Liver (tissue), 9 donors: Measurements from ENCODE around the gene KCNA10. TPM values are rescaled to one million over a fixed set of nuclear protein-coding genes. Genes with fewer than 3 reads are reported as not detected.

Experiments
- DNase-seq: peaks from one replicate; pipeline ENCODE4 v3.0.0-alpha.2; 2017; ENCODE audit warnings: low spot score
- H3K27ac ChIP-seq, 2 donors: one replicate each; pipeline ENCODE4 v1.7.0; 2013; ENCODE audit warnings: inconsistent platforms in 2 of 2, low read length in 2 of 2, control low read depth in 1 of 2, low read depth in 1 of 2, mild to moderate bottlenecking in 1 of 2
- H3K27me3 ChIP-seq, 4 donors: one replicate each; pipeline versions ENCODE4 v1.6.1 to v1.7.0; 2013; ENCODE audit warnings: low read length in 3 of 4, inconsistent platforms in 1 of 4, mild to moderate bottlenecking in 1 of 4, moderate library complexity in 1 of 4; ENCODE audit not compliant: control insufficient read depth in 4 of 4, insufficient read depth in 4 of 4
- H3K36me3 ChIP-seq, 4 donors: one replicate each; pipeline versions ENCODE4 v1.6.1 to v1.7.0; 2013; ENCODE audit warnings: low read length in 3 of 4, mild to moderate bottlenecking in 3 of 4, low read depth in 1 of 4, moderate library complexity in 1 of 4; ENCODE audit not compliant: control insufficient read depth in 4 of 4, insufficient read depth in 3 of 4
- H3K4me1 ChIP-seq, 4 donors: one replicate each; pipeline versions ENCODE4 v1.6.1 to v1.7.0; 2013; ENCODE audit warnings: low read length in 3 of 4, mild to moderate bottlenecking in 3 of 4, moderate library complexity in 1 of 4; ENCODE audit not compliant: control insufficient read depth in 4 of 4, insufficient read depth in 4 of 4
- H3K4me3 ChIP-seq, 3 donors: one replicate each; pipeline versions ENCODE4 v1.6.1 to v1.7.0; 2013; ENCODE audit warnings: low read length in 3 of 3, control low read depth in 1 of 3, low read depth in 1 of 3, mild to moderate bottlenecking in 1 of 3
- H3K9ac ChIP-seq, 2 donors: one replicate each; pipeline ENCODE4 v1.7.0; 2013; ENCODE audit warnings: low read length in 2 of 2, mild to moderate bottlenecking in 2 of 2, moderate library complexity in 2 of 2, control low read depth in 1 of 2, low read depth in 1 of 2
- H3K9me3 ChIP-seq, 4 donors: one replicate each; pipeline versions ENCODE4 v1.6.1 to v1.7.0; 2013; ENCODE audit warnings: low read length in 3 of 4; ENCODE audit not compliant: control insufficient read depth in 4 of 4
- FOXA1 ChIP-seq: IDR thresholded peaks from 2 replicates; pipeline ENCODE4 v1.6.1; 2016; ENCODE audit warnings: antibody characterized with exemption
- HNF4A ChIP-seq, 2 donors: conservative IDR thresholded peaks; 2 replicates each; pipeline ENCODE4 v1.6.1; 2016; ENCODE audit warnings: antibody characterized with exemption in 2 of 2, mild to moderate bottlenecking in 2 of 2
- NR2F2 ChIP-seq: IDR thresholded peaks from 2 replicates; pipeline ENCODE4 v1.6.1; 2016; ENCODE audit warnings: antibody characterized with exemption
- RAD21 ChIP-seq, 2 donors: IDR thresholded peaks; 2 replicates each; pipeline ENCODE4 v1.6.1; 2016; ENCODE audit warnings: antibody characterized with exemption in 2 of 2, mild to moderate bottlenecking in 2 of 2
- SP1 ChIP-seq: IDR thresholded peaks from 2 replicates; pipeline ENCODE4 v1.6.1; 2018; ENCODE audit warnings: antibody characterized with exemption, mild to moderate bottlenecking
- TAF1 ChIP-seq: conservative IDR thresholded peaks from 2 replicates; pipeline ENCODE4 v1.6.1; 2016; ENCODE audit warnings: antibody characterized with exemption, mild to moderate bottlenecking
- YY1 ChIP-seq: IDR thresholded peaks from 2 replicates; pipeline ENCODE4 v1.6.1; 2016; ENCODE audit warnings: antibody characterized with exemption, mild to moderate bottlenecking
- WGBS: extraction: QIAGEN DNeasy Blood & Tissue Kit; methylation state at CpG from one replicate; pipeline ENCODE4 v1.1.7; 2013; 5-methylcytosine and 5-hydroxymethylcytosine counted together
- polyA plus RNA-seq, 2 donors: library from polyadenylated mRNA; stranded (reverse) in 1 of 2; unstranded in 1 of 2; fragments of 200-250 nt in 1 of 2; fragments of >200 nt in 1 of 2; fragmentation: Nextera tagmentation in 1 of 2; extraction: Ambion mirVana in 1 of 2; gene quantifications; one replicate each; pipeline versions ENCODE4 v1.2.1 to v1.2.3, GENCODE V29; 2013 to 2015
- total RNA-seq, 2 donors: library from RNA; depleted of rRNA; stranded (reverse); fragments of >200 nt; gene quantifications; one replicate each; pipeline ENCODE4 v1.2.3, GENCODE V29; 2014
- TF ChIP-seq, protein P1 (sequence below): fragments of 150-350 bp; IDR thresholded peaks from 2 replicates; pipeline ENCODE4 v1.5.1; 2017; ENCODE audit warnings: improper control_type of control experiment, low read depth, low read length; ENCODE audit not compliant: missing input control
- TF ChIP-seq, protein P2 (sequence below): IDR thresholded peaks from 2 replicates; pipeline ENCODE4 v1.6.1; 2016; ENCODE audit warnings: antibody characterized with exemption
- TF ChIP-seq, protein P3 (sequence below): IDR thresholded peaks from 2 replicates; pipeline ENCODE4 v1.6.1; 2016; ENCODE audit warnings: antibody characterized with exemption
- TF ChIP-seq, protein P4 (sequence below): IDR thresholded peaks from 2 replicates; pipeline ENCODE4 v1.6.1; 2016; ENCODE audit warnings: antibody characterized with exemption
- donor health status: healthy.
- donor health status: healthy.
- donor health status: healthy.
- donor health status: healthy.
- donor health status: healthy.

KCNA10 gene
- total and polyA plus RNA-seq, 4 donors = not detected

DNA sequence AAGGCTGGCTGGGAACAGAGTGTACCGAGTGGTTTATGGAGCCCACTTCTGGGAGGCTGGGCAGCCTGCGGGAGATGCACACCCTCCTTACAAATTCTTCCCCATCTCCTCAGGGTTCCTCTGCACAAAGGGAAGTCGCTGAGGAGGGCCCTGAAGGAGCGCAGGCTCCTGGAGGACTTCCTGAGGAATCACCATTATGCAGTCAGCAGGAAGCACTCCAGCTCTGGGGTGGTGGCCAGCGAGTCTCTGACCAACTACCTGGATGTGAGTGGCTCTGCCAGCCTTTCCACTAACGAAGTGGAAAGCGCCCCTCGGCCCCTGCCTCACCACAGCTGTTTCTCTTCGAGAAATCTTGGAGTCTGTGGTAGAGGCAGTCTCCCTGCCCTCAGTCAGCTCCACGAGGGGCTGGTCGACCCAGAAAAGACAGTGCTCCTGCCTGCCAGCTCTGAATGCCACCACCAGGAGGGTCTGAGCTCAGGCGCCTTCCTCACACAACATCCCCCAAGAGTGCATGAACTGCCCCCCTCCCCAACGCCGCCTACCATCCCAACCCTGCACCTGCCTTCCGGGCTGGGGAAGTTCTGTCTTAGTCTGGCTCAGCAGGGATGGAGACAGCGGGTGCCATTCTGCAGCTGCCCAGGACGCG is 36.2 kb downstream of the KCNA10 start:
- H3K27ac ChIP-seq = no peak overlapping the region
- no peaks in the 10 kb centered on the region for H3K36me3 ChIP-seq
- H3K4me1 ChIP-seq = peaks cover 0 to 2% (median under 1%) of the 10 kb centered on the region in 4 donors
- 48% methylated on average over 18 of the region's 18 CpGs for WGBS
- H3K9me3 ChIP-seq = no peaks in the 10 kb centered on the region
- DNase-seq = no peak
- no peaks in the 10 kb centered on the region for H3K27me3 ChIP-seq
- TF ChIP-seq FOXA1 (no peak), TAF1 (no peak), YY1 (no peak)
- no peak overlapping the region for H3K4me3 ChIP-seq
- H3K9ac ChIP-seq = no peak overlapping the region

DNA sequence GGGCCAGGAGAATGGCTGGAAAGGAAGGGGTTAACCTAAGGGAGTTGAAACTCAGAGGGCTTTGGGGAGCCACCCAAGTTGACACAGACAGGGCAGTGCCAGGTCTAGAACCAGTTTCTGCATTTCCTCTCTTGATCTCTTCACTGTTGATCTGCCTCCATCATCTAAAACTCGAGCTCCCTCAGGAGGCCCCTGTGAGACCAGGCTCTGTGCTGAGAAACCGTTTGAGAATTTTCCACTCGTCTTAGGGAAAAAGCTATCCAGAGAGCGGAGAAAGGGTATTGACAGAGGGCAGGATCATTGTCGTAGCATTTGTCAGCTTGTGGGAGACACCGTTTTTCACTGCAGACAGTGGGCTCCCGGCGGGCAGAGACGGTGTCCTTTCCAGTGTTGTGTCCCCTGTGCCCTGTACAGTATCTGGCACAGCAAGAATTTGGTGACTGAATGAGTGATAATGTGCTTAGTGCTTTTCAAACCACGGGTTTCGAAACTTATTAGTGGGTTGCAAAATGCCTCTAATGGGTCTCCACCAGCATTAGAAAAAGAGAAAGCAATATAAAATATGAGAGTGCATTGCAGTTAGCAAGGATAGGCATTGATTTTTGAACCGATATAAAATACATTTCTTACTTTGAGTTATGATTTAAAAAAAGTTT is 36.9 kb downstream of the KCNA10 start:
- Histone ChIP-seq H3K9me3 (no peaks in the 10 kb centered on the region), H3K36me3 (no peaks in the 10 kb centered on the region), H3K9ac (no peak overlapping the region), H3K4me3 (no peak overlapping the region), H3K27me3 (no peaks in the 10 kb centered on the region), H3K27ac (no peak overlapping the region), H3K4me1 (peaks cover 0 to 2% (median under 1%) of the 10 kb centered on the region in 4 donors)
- TF ChIP-seq NR2F2 (no peak), RAD21 (IDR thresholded peaks at IDR 0.05) (no peak), FOXA1 (no peak), HNF4A (conservative IDR thresholded peaks at IDR 0.05) (no peak), SP1 (no peak), YY1 (no peak)
- TF ChIP-seq, protein P1, sequence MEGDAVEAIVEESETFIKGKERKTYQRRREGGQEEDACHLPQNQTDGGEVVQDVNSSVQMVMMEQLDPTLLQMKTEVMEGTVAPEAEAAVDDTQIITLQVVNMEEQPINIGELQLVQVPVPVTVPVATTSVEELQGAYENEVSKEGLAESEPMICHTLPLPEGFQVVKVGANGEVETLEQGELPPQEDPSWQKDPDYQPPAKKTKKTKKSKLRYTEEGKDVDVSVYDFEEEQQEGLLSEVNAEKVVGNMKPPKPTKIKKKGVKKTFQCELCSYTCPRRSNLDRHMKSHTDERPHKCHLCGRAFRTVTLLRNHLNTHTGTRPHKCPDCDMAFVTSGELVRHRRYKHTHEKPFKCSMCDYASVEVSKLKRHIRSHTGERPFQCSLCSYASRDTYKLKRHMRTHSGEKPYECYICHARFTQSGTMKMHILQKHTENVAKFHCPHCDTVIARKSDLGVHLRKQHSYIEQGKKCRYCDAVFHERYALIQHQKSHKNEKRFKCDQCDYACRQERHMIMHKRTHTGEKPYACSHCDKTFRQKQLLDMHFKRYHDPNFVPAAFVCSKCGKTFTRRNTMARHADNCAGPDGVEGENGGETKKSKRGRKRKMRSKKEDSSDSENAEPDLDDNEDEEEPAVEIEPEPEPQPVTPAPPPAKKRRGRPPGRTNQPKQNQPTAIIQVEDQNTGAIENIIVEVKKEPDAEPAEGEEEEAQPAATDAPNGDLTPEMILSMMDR = no peak
- TF ChIP-seq, protein P2, sequence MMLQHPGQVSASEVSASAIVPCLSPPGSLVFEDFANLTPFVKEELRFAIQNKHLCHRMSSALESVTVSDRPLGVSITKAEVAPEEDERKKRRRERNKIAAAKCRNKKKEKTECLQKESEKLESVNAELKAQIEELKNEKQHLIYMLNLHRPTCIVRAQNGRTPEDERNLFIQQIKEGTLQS = no peak
- TF ChIP-seq, protein P3, sequence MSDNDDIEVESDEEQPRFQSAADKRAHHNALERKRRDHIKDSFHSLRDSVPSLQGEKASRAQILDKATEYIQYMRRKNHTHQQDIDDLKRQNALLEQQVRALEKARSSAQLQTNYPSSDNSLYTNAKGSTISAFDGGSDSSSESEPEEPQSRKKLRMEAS = no peak
- TF ChIP-seq, protein P4, sequence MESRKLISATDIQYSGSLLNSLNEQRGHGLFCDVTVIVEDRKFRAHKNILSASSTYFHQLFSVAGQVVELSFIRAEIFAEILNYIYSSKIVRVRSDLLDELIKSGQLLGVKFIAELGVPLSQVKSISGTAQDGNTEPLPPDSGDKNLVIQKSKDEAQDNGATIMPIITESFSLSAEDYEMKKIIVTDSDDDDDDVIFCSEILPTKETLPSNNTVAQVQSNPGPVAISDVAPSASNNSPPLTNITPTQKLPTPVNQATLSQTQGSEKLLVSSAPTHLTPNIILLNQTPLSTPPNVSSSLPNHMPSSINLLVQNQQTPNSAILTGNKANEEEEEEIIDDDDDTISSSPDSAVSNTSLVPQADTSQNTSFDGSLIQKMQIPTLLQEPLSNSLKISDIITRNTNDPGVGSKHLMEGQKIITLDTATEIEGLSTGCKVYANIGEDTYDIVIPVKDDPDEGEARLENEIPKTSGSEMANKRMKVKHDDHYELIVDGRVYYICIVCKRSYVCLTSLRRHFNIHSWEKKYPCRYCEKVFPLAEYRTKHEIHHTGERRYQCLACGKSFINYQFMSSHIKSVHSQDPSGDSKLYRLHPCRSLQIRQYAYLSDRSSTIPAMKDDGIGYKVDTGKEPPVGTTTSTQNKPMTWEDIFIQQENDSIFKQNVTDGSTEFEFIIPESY = no peak
- WGBS = 50% methylated on average over 12 of the region's 12 CpGs
- DNase-seq = no peak
